Effector memory CD8-positive, alpha-beta T cell (primary cell): ENCODE measurements around the gene MOV10.
"Not testable (repeated sequence)": the region's sequence is repeated elsewhere in the genome, so short reads cannot be mapped to it uniquely, and the experiment has no call there.

Experiments used
- ATAC-seq: fragments of 150-1000 bp; cut with Tn5 transposase; replicated peaks from 2 replicates; pipeline ENCODE4 v1.10.0; 2021; ENCODE audit warnings: mild to moderate bottlenecking, moderate library complexity
- DNase-seq, 3 experiments: peaks; one replicate each; pipeline ENCODE4 v3.0.0; 2021
- H3K27ac Mint-ChIP-seq, 2 donors: one replicate each; pipeline ENCODE4 v1.8.0; 2022; ENCODE audit warnings: mild to moderate bottlenecking in 2 of 2, mixed read lengths in 2 of 2, moderate library complexity in 2 of 2
- H3K27me3 Mint-ChIP-seq, 2 donors: one replicate each; pipeline ENCODE4 v1.8.0; 2022; ENCODE audit warnings: mixed read lengths in 2 of 2
- H3K36me3 Mint-ChIP-seq: one replicate; pipeline ENCODE4 v1.8.0; 2022; ENCODE audit warnings: mild to moderate bottlenecking, moderate library complexity, mixed read lengths; ENCODE audit not compliant: insufficient read depth
- H3K4me1 Mint-ChIP-seq, 2 donors: one replicate each; pipeline ENCODE4 v1.8.0; 2022; ENCODE audit warnings: low read depth in 2 of 2, mixed read lengths in 2 of 2
- H3K4me3 Mint-ChIP-seq, 2 donors: one replicate each; pipeline ENCODE4 v1.8.0; 2022; ENCODE audit warnings: mild to moderate bottlenecking in 2 of 2, mixed read lengths in 2 of 2, moderate library complexity in 2 of 2
- H3K9me3 Mint-ChIP-seq, 2 donors: one replicate each; pipeline ENCODE4 v1.8.0; 2022; ENCODE audit warnings: mixed read lengths in 2 of 2

Gene MOV10

GRCh38 chr1:112724240-112724639, 49.8 kb downstream of the MOV10 start:
- peaks cover 27 to 42% of the 10 kb centered on the region in 2 donors for H3K27me3 Mint-ChIP-seq
- ATAC-seq, H3K4me1 Mint-ChIP-seq, H3K36me3 Mint-ChIP-seq, DNase-seq, H3K4me3 Mint-ChIP-seq, H3K27ac Mint-ChIP-seq, H3K9me3 Mint-ChIP-seq: not testable (repeated sequence)

DNA sequence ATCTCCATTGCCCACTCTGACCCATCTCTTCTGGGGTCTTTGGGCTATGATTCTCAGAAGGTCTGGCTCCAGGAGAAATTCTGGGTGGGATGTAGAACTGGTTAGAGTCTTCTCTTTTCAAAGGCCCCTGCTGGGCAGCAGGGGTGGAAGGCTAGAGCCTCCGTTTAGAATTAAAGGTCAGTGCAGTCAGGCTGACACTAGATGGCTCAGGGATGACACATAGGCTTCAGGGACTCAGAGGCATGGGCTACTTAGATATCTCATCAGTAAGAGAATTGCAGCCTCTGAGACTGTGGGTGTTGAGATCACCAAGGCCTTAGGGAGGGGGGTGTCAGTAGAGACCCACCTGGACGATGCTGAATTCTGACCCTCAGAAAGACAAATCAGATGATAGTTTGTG, 53.3 kb downstream of the MOV10 start:
- ATAC-seq, result no peak

DNA sequence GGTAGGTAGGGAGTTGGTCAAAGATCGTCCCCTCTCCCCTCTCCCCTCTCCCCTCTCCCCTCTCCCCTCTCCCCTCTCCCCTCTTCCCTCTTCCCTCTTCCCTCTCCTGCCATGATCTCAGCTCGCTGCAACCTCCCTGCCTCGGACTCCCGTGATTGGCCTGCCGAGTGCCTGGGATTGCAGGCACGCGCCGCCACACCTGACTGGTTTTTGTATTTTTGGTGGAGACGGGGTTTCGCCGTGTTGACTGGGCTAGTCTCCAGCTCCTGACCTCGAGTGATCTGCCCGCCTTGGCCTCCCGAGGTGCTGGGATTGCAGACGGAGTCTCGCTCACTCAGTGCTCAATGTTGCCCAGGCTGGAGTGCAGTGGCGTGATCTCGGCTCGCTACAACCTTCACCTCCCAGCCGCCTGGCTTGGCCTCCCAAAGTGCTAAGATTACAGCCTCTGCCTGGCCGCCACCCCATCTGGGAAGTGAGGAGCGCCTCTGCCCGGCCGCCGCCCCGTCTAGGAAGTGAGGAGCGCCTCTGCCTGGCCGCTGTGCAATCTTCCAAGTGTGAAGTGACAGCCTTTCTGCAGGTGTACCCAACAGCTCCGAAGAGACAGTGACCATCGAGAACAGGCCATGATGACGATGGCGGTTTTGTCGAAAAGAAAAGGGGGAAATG, 54.0 kb downstream of the MOV10 start:
- not testable (repeated sequence) for H3K27ac Mint-ChIP-seq, ATAC-seq, H3K4me3 Mint-ChIP-seq, H3K36me3 Mint-ChIP-seq, H3K4me1 Mint-ChIP-seq, DNase-seq, H3K9me3 Mint-ChIP-seq
- peaks cover 10 to 13% of the 10 kb centered on the region in 2 donors for H3K27me3 Mint-ChIP-seq

More for the DNA sequence above, 53.3 kb downstream of the MOV10 start:
- Mint-ChIP-seq H3K27me3 (peaks cover 8 to 13% of the 10 kb centered on the region in 2 donors), H3K27ac (no peak overlapping the region), H3K36me3 (peaks cover 4% of the 10 kb centered on the region), H3K9me3 (no peaks in the 10 kb centered on the region), H3K4me1 (peaks cover 0 to 2% of the 10 kb centered on the region in 2 donors), H3K4me3 (no peak overlapping the region)
- DNase-seq, result no peak

DNA sequence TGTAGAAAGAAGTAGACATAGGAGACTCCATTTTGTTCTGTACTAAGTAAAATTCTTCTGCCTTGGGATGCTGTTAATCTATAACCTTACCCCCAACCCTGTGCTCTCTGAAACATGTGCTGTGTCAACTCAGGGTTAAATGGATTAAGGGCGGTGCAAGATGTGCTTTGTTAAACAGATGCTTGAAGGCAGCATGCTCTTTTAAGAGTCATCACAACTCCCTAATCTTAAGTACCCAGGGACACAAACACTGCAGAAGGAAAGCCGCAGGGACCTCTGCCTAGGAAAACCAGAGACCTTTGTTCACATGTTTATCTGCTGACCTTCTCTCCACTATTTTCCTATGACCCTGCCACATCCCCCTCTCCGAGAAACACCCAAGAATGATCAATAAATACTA, 54.6 kb downstream of the MOV10 start:
- H3K4me1 Mint-ChIP-seq, H3K27ac Mint-ChIP-seq, H3K36me3 Mint-ChIP-seq, ATAC-seq, DNase-seq, H3K9me3 Mint-ChIP-seq, H3K4me3 Mint-ChIP-seq: not testable (repeated sequence)
- H3K27me3 Mint-ChIP-seq, result peaks cover 13% of the 10 kb centered on the region in 2 donors

DNA sequence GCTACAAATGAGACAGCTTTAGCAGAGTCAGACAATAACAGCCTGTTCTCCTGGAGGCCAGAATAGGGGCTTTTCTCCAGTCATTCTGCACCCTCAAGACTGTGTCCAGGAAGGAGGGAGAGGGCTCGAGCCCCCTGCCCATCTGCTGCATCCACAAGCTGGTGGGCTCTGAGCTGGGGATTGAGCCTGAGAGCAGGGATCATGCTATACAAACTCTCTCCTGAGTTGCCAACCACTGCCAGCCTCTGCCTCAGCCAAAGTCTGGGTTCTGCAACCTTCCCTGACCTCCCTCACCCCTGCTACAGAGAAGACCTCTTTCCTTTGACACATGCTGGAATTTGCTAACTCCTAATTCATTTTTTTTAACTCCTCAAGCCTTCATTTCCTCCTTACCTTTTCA, 55.5 kb downstream of the MOV10 start:
- no peak overlapping the region for H3K27ac Mint-ChIP-seq
- peaks cover 4% of the 10 kb centered on the region for H3K36me3 Mint-ChIP-seq
- ATAC-seq (no peak), DNase-seq (no peak)
- no peak overlapping the region for H3K4me3 Mint-ChIP-seq
- H3K27me3 Mint-ChIP-seq, result peaks cover 22% of the 10 kb centered on the region in 2 donors
- H3K4me1 Mint-ChIP-seq, result no peaks in the 10 kb centered on the region
- H3K9me3 Mint-ChIP-seq, result no peaks in the 10 kb centered on the region

- no peaks in the 10 kb centered on the region for H3K9me3 Mint-ChIP-seq
- no peak overlapping the region for H3K27ac Mint-ChIP-seq
These were observed 57.0 kb downstream of the MOV10 start for GRCh38 chr1:112731451-112731850.

DNA sequence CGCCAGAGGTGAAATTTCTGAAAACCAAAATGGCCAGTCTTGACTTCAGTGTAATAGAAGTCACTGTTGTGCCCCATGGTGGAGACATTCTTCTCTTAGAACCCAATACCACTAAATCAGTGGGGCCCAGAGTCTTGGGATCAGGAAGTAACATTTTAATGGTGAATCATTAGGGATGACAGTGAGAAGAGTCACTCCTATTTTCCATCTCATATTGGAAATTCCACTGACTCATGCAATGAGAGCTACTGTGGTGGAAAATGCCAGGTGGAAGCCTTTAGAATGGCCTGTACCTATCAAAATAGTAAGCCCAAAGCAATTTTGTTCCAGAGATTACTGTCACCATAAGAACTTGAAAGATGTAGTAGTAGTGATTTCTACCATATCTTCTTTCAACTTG, 61.3 kb downstream of the MOV10 start:
- ATAC-seq, result no peak
- no peaks in the 10 kb centered on the region for H3K4me1 Mint-ChIP-seq
- peaks cover under 1% of the 10 kb centered on the region for H3K36me3 Mint-ChIP-seq
- no peak for DNase-seq
- no peak overlapping the region for H3K4me3 Mint-ChIP-seq
- H3K27me3 Mint-ChIP-seq, result peaks cover 56 to 65% of the 10 kb centered on the region in 2 donors
- no peak overlapping the region for H3K27ac Mint-ChIP-seq
- H3K9me3 Mint-ChIP-seq, result no peaks in the 10 kb centered on the region

More at GRCh38 chr1:112731451-112731850, 57.0 kb downstream of the MOV10 start:
- DNase-seq, result no peak
- Mint-ChIP-seq H3K4me1 (no peaks in the 10 kb centered on the region), H3K36me3 (peaks cover 4% of the 10 kb centered on the region), H3K4me3 (no peak overlapping the region), H3K27me3 (peaks cover 23 to 26% of the 10 kb centered on the region in 2 donors)
- no peak for ATAC-seq

GRCh38 chr1:112737573-112737972, 63.1 kb downstream of the MOV10 start:
- ATAC-seq (no peak), DNase-seq (no peak)
- no peak overlapping the region for H3K4me3 Mint-ChIP-seq
- no peaks in the 10 kb centered on the region for H3K9me3 Mint-ChIP-seq
- H3K27ac Mint-ChIP-seq, result no peak overlapping the region
- no peaks in the 10 kb centered on the region for H3K4me1 Mint-ChIP-seq
- no peaks in the 10 kb centered on the region for H3K36me3 Mint-ChIP-seq
- peaks cover 73 to 83% of the 10 kb centered on the region in 2 donors for H3K27me3 Mint-ChIP-seq

DNA sequence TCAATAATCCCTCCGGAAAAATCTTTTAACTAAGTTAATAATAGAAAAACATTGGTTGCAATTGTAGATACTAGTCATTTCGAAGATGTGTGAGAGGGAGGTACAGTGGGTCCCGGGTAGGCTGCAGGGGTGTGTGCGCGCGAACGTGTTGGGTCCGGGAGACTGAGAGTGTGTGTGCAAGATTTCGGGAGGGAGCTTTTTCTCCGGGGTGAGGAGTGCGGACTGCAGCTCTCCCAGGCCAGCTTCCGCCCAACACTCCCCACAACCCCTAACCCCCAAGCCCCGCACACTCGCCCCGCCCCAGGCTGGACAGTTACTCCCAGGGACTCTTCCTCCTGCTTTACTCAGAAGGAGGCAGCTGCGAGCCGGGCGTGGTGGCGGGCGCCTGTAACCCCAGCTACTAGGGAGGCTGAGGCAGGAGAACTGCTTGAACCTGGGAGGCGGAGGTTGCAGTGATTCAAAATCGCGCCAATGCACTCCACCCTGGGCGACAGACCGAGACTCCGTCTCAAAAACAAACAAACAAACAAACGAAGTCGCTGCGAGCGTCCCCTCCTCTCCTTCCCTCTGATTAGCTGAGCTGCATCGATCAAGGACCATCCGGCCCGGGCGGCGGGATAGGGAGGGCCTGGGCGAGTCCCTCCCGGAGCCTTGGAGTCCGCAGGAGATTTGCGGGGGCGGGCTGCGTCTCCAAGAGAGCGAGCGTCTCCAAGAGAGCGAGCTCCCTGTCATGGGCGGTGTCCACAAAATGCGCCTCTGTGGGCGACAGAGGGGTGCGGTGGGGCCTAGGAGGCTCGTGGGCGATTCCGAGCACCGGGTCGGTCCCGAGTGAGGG, 68.9 kb downstream of the MOV10 start:
- ATAC-seq (no peak), DNase-seq (no peak)
- H3K4me1 Mint-ChIP-seq, result no peaks in the 10 kb centered on the region
- H3K27me3 Mint-ChIP-seq, result peaks cover 78 to 87% of the 10 kb centered on the region in 2 donors
- H3K9me3 Mint-ChIP-seq, result no peaks in the 10 kb centered on the region
- H3K4me3 Mint-ChIP-seq, result peak overlapping the region; percentile 14 to 31
- no peak overlapping the region for H3K27ac Mint-ChIP-seq
- H3K36me3 Mint-ChIP-seq, result peaks cover 4% of the 10 kb centered on the region

GRCh38 chr1:112744009-112744578, 69.6 kb downstream of the MOV10 start:
- ATAC-seq, result no peak

DNA sequence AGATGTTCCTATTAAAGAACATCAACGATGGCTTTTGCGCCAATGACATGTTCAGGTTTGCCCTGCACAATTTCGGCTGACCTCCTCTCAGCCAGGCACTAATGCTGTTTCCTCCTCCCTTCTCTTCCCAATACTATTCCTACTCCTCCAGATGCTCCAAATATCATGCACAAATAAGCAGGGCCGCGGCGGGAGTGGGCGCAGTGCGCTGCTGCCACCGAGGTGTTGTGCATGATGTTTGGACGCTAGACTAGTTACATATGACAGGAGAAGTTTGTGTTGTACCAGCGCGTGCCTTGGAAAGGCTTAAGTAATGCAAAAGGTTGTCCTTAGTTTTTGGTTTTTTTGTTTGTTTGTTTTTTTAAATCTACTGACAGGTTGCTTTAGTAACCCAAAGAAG, 73.9 kb downstream of the MOV10 start:
- Mint-ChIP-seq H3K9me3 (no peaks in the 10 kb centered on the region), H3K4me1 (no peaks in the 10 kb centered on the region), H3K27me3 (peaks cover 44 to 61% of the 10 kb centered on the region in 2 donors), H3K4me3 (no peak overlapping the region), H3K27ac (no peak overlapping the region), H3K36me3 (peaks cover 4% of the 10 kb centered on the region)
- DNase-seq (no peak), ATAC-seq (no peak)

More at GRCh38 chr1:112744009-112744578, 69.6 kb downstream of the MOV10 start:
- Mint-ChIP-seq H3K4me1 (no peaks in the 10 kb centered on the region), H3K9me3 (no peaks in the 10 kb centered on the region), H3K27me3 (peaks cover 75 to 85% of the 10 kb centered on the region in 2 donors), H3K36me3 (peaks cover 4% of the 10 kb centered on the region), H3K27ac (no peak overlapping the region), H3K4me3 (peak overlapping the region; percentile 36 to 49)
- DNase-seq, result no peak
